Effector memory CD8-positive, alpha-beta T cell (primary cell): ENCODE measurements around the gene NELFE.
"Not testable (repeated sequence)": the region's sequence is repeated elsewhere in the genome, so short reads cannot be mapped to it uniquely, and the experiment has no call there.

Source experiments
- ATAC-seq: fragments of 150-1000 bp; cut with Tn5 transposase; replicated peaks from 2 replicates; pipeline ENCODE4 v1.10.0; 2021; ENCODE audit warnings: mild to moderate bottlenecking, moderate library complexity
- DNase-seq, 3 experiments: peaks; one replicate each; pipeline ENCODE4 v3.0.0; 2021
- H3K27ac Mint-ChIP-seq, 2 donors: one replicate each; pipeline ENCODE4 v1.8.0; 2022; ENCODE audit warnings: mild to moderate bottlenecking in 2 of 2, mixed read lengths in 2 of 2, moderate library complexity in 2 of 2
- H3K27me3 Mint-ChIP-seq, 2 donors: one replicate each; pipeline ENCODE4 v1.8.0; 2022; ENCODE audit warnings: mixed read lengths in 2 of 2
- H3K36me3 Mint-ChIP-seq: one replicate; pipeline ENCODE4 v1.8.0; 2022; ENCODE audit warnings: mild to moderate bottlenecking, moderate library complexity, mixed read lengths; ENCODE audit not compliant: insufficient read depth
- H3K4me1 Mint-ChIP-seq, 2 donors: one replicate each; pipeline ENCODE4 v1.8.0; 2022; ENCODE audit warnings: low read depth in 2 of 2, mixed read lengths in 2 of 2
- H3K4me3 Mint-ChIP-seq, 2 donors: one replicate each; pipeline ENCODE4 v1.8.0; 2022; ENCODE audit warnings: mild to moderate bottlenecking in 2 of 2, mixed read lengths in 2 of 2, moderate library complexity in 2 of 2
- H3K9me3 Mint-ChIP-seq, 2 donors: one replicate each; pipeline ENCODE4 v1.8.0; 2022; ENCODE audit warnings: mixed read lengths in 2 of 2
- total RNA-seq, 9 experiments: gene quantifications; one replicate each; lab custom pipeline; 2026; lab: John Stamatoyannopoulos, UW

NELFE gene
- total RNA-seq = 49.4 to 116 (median 65.8) reads per million in 9 experiments

- peak within 1 kb of the TSS; percentile 95 to 96 for H3K27ac Mint-ChIP-seq
- peaks cover 30 to 33% of the 10 kb centered on the region in 2 donors for H3K4me1 Mint-ChIP-seq
- no peaks in the 10 kb centered on the region for H3K9me3 Mint-ChIP-seq
- no peaks in the 10 kb centered on the region for H3K27me3 Mint-ChIP-seq
- peak; percentile 98 to 99 (median 98) for DNase-seq
- H3K4me3 Mint-ChIP-seq = peak within 1 kb of the TSS; percentile 92 to 93
- peak; percentile 97 for ATAC-seq
- H3K36me3 Mint-ChIP-seq = peaks cover 64% of the 10 kb centered on the region
Measured at GRCh38 chr6:31958741-31959739, at the start of gene NELFE, which contains the start of gene SKIC2. Gene NELFE (minus strand): TSS chr6:31958971. CDS start chr6:31958446, 525 bp downstream. Gene SKIC2 (plus strand): TSS chr6:31959175. CDS start chr6:31959193, 18 bp downstream.

- not testable (repeated sequence) for H3K4me1 Mint-ChIP-seq, H3K27ac Mint-ChIP-seq, H3K9me3 Mint-ChIP-seq, ATAC-seq, H3K36me3 Mint-ChIP-seq, H3K27me3 Mint-ChIP-seq, H3K4me3 Mint-ChIP-seq, DNase-seq
Measured at GRCh38 chr6:32008037-32008436, 49.3 kb upstream of the NELFE start.

GRCh38 chr6:32007086-32007485, 48.3 kb upstream of the NELFE start:
- H3K9me3 Mint-ChIP-seq, H3K4me1 Mint-ChIP-seq, H3K27me3 Mint-ChIP-seq, H3K36me3 Mint-ChIP-seq, H3K4me3 Mint-ChIP-seq, H3K27ac Mint-ChIP-seq, ATAC-seq, DNase-seq: not testable (repeated sequence)

GRCh38 chr6:32005991-32006529, 47.3 kb upstream of the NELFE start:
- H3K27ac Mint-ChIP-seq, H3K9me3 Mint-ChIP-seq, H3K4me1 Mint-ChIP-seq, H3K36me3 Mint-ChIP-seq, H3K4me3 Mint-ChIP-seq, ATAC-seq, DNase-seq, H3K27me3 Mint-ChIP-seq: not testable (repeated sequence)

- not testable (repeated sequence) for H3K36me3 Mint-ChIP-seq, H3K9me3 Mint-ChIP-seq, ATAC-seq, H3K4me3 Mint-ChIP-seq, DNase-seq, H3K4me1 Mint-ChIP-seq, H3K27ac Mint-ChIP-seq, H3K27me3 Mint-ChIP-seq
Measured at GRCh38 chr6:32005538-32005880, 46.7 kb upstream of the NELFE start.

- H3K4me1 Mint-ChIP-seq, H3K27ac Mint-ChIP-seq, H3K9me3 Mint-ChIP-seq, H3K36me3 Mint-ChIP-seq, H3K27me3 Mint-ChIP-seq, H3K4me3 Mint-ChIP-seq, DNase-seq: not testable (repeated sequence)
- peak; percentile 97 for ATAC-seq
Measured at GRCh38 chr6:32004864-32005537, 46.2 kb upstream of the NELFE start.

- not testable (repeated sequence) for H3K9me3 Mint-ChIP-seq, H3K36me3 Mint-ChIP-seq, H3K4me3 Mint-ChIP-seq
Measured at GRCh38 chr6:32004393-32004792, 45.6 kb upstream of the NELFE start.

GRCh38 chr6:32003301-32003700, 44.5 kb upstream of the NELFE start:
- not testable (repeated sequence) for H3K4me3 Mint-ChIP-seq, H3K27me3 Mint-ChIP-seq, DNase-seq, H3K4me1 Mint-ChIP-seq, H3K27ac Mint-ChIP-seq, ATAC-seq, H3K9me3 Mint-ChIP-seq, H3K36me3 Mint-ChIP-seq

More at GRCh38 chr6:32004393-32004792, 45.6 kb upstream of the NELFE start:
- DNase-seq, H3K27me3 Mint-ChIP-seq, H3K27ac Mint-ChIP-seq, H3K4me1 Mint-ChIP-seq, ATAC-seq: not testable (repeated sequence)

GRCh38 chr6:32002546-32003268, 43.9 kb upstream of the NELFE start:
- not testable (repeated sequence) for H3K36me3 Mint-ChIP-seq, H3K4me3 Mint-ChIP-seq, DNase-seq, ATAC-seq, H3K9me3 Mint-ChIP-seq, H3K27me3 Mint-ChIP-seq, H3K4me1 Mint-ChIP-seq, H3K27ac Mint-ChIP-seq

- ATAC-seq, H3K4me1 Mint-ChIP-seq, H3K36me3 Mint-ChIP-seq, H3K27me3 Mint-ChIP-seq, H3K9me3 Mint-ChIP-seq, H3K4me3 Mint-ChIP-seq, H3K27ac Mint-ChIP-seq, DNase-seq: not testable (repeated sequence)
Measured at GRCh38 chr6:31996385-31996784, 37.6 kb upstream of the NELFE start.

GRCh38 chr6:31994421-31994820, 35.6 kb upstream of the NELFE start:
- not testable (repeated sequence) for H3K36me3 Mint-ChIP-seq, H3K9me3 Mint-ChIP-seq, H3K27ac Mint-ChIP-seq, H3K4me3 Mint-ChIP-seq, H3K4me1 Mint-ChIP-seq, H3K27me3 Mint-ChIP-seq, DNase-seq, ATAC-seq

GRCh38 chr6:31989363-31989762, 30.6 kb upstream of the NELFE start:
- ATAC-seq, H3K27me3 Mint-ChIP-seq: not testable (repeated sequence)

GRCh38 chr6:31981744-31982143, 23.0 kb upstream of the NELFE start, which contains the start of gene C4A:
Gene C4A (plus strand): TSS chr6:31982057. CDS start chr6:31982108, 51 bp downstream.
- peaks cover 14% of the 10 kb centered on the region for H3K36me3 Mint-ChIP-seq
- H3K4me3 Mint-ChIP-seq, ATAC-seq, H3K27me3 Mint-ChIP-seq, H3K4me1 Mint-ChIP-seq, H3K9me3 Mint-ChIP-seq, DNase-seq, H3K27ac Mint-ChIP-seq: not testable (repeated sequence)

More at GRCh38 chr6:31989363-31989762, 30.6 kb upstream of the NELFE start:
- H3K36me3 Mint-ChIP-seq, H3K4me3 Mint-ChIP-seq, H3K9me3 Mint-ChIP-seq, DNase-seq, H3K27ac Mint-ChIP-seq, H3K4me1 Mint-ChIP-seq: not testable (repeated sequence)
